HG02884 (cell line): Measurements from ENCODE around the gene CCDC196.
A peak's percentile ranks its signal among the peaks of the same experiment; 100 is the strongest.
"Not testable (repeated sequence)": the region's sequence is repeated elsewhere in the genome, so short reads cannot be mapped to it uniquely, and the experiment has no call there.

Experiments
- ATAC-seq: cut with Tn5 transposase; IDR thresholded peaks from one replicate; pipeline ENCODE4 v1.9.1; 2021; ENCODE audit warnings: mild to moderate bottlenecking, moderate library complexity; ENCODE audit not compliant: unreplicated experiment

CCDC196 gene

GRCh38 chr14:66495218-66496098, 9.3 kb downstream of the CCDC196 start:
- peak; percentile 69 for ATAC-seq

- ATAC-seq: no peak
These were observed 10.1 kb downstream of the CCDC196 start for GRCh38 chr14:66496188-66496807.

GRCh38 chr14:66496911-66497310, 10.7 kb downstream of the CCDC196 start:
- ATAC-seq: no peak

- no peak for ATAC-seq
These were observed 12.1 kb downstream of the CCDC196 start for GRCh38 chr14:66498311-66498710.

- ATAC-seq: no peak
These were observed 15.4 kb downstream of the CCDC196 start for GRCh38 chr14:66501592-66501991.

GRCh38 chr14:66502836-66503235, 16.7 kb downstream of the CCDC196 start:
- ATAC-seq: not testable (repeated sequence)

- ATAC-seq: no peak
These were observed 17.4 kb downstream of the CCDC196 start for GRCh38 chr14:66503532-66503931.

GRCh38 chr14:66507181-66507721, 21.1 kb downstream of the CCDC196 start:
- peak; percentile 24 for ATAC-seq

GRCh38 chr14:66507722-66508546, 21.8 kb downstream of the CCDC196 start, which contains the start of gene GPHN:
TSS of gene GPHN (plus strand) at chr14:66508147.
- peak; percentile 83 for ATAC-seq

GRCh38 chr14:66508547-66508845, 22.3 kb downstream of the CCDC196 start:
- no peak for ATAC-seq

GRCh38 chr14:66508846-66509621, 22.9 kb downstream of the CCDC196 start:
- no peak for ATAC-seq

- no peak for ATAC-seq
These were observed 23.7 kb downstream of the CCDC196 start for GRCh38 chr14:66509874-66510273.

- no peak for ATAC-seq
These were observed 25.7 kb downstream of the CCDC196 start for GRCh38 chr14:66511849-66512248.

GRCh38 chr14:66514213-66514612, 28.0 kb downstream of the CCDC196 start:
- ATAC-seq: no peak

- ATAC-seq: no peak
These were observed 44.4 kb downstream of the CCDC196 start for GRCh38 chr14:66530526-66530925.

GRCh38 chr14:66539034-66539433, 52.9 kb downstream of the CCDC196 start:
- ATAC-seq: no peak

GRCh38 chr14:66540038-66540437, 53.9 kb downstream of the CCDC196 start:
- ATAC-seq: no peak

GRCh38 chr14:66541627-66542026, 55.5 kb downstream of the CCDC196 start:
- ATAC-seq: no peak

GRCh38 chr14:66543996-66544395, 57.8 kb downstream of the CCDC196 start:
- ATAC-seq: no peak

GRCh38 chr14:66545191-66545590, 59.0 kb downstream of the CCDC196 start:
- not testable (repeated sequence) for ATAC-seq
